GM12878 (cell line): ENCODE data around the gene DCTN5. TPM values are rescaled to one million over a fixed set of nuclear protein-coding genes. Genes with fewer than 3 reads are reported as not detected.
A peak's percentile ranks its signal among the peaks of the same experiment; 100 is the strongest.

Experiments used
- ATAC-seq: fragments of 200-7000 bp; cut with Tn5 transposase; 3 replicates; pipeline ENCODE4 v1.9.1; 2020; ENCODE audit warnings: mild to moderate bottlenecking, moderate library complexity
- BruUV-seq: library from RNA; stranded (reverse); fragments of 400-500 nt; replicated peaks from 2 replicates; lab custom pipeline; 2021; lab: Mats Ljungman, UMichigan
- CTCF ChIA-PET: fragments of 300-600 bp; sonication (Branson Sonifier 250); formaldehyde crosslinking; extraction: SDS; loops from one replicate; lab custom pipeline; 2021; ENCODE audit warnings: inconsistent platforms; lab: Yijun Ruan, JAX
- POLR2A ChIA-PET: fragments of 350-600 bp; formaldehyde crosslinking; extraction: SDS; loops from one replicate; lab custom pipeline; 2021; ENCODE audit warnings: inconsistent platforms; lab: Charles Lee
- RAD21 ChIA-PET: fragments of 300-600 bp; sonication (Branson Sonifier 250); formaldehyde crosslinking; loops from one replicate; lab custom pipeline; 2023; ENCODE audit warnings: antibody characterized with exemption; ENCODE audit not compliant: unreplicated experiment; lab: Charles Lee
- SMC1A ChIA-PET: fragments of 300-600 bp; sonication (Branson Sonifier 250); formaldehyde crosslinking; loops from one replicate; lab custom pipeline; 2023; ENCODE audit not compliant: unreplicated experiment, uncharacterized antibody; lab: Charles Lee
- DNase-seq: peaks from one replicate; pipeline ENCODE4 v3.0.0-alpha.2; 2011; ENCODE audit warnings: low read depth, low spot score
- FAIRE-seq: peaks from 3 replicates; lab custom pipeline; 2011; peaks lifted over from hg19 to GRCh38; lab: Jason Lieb, UNC
- H2AFZ ChIP-seq: 2 replicates; pipeline ENCODE4 v1.6.0; 2011; ENCODE audit warnings: low read depth, low read length, control low read depth; ENCODE audit not compliant: control insufficient read depth
- H3K27ac ChIP-seq: 2 replicates; pipeline ENCODE4 v1.5.1; 2011; ENCODE audit warnings: control low read depth; ENCODE audit not compliant: control insufficient read depth, insufficient read depth
- H3K27me3 ChIP-seq, 2 experiments: replicated peaks in 1 of 2; 2 replicates each; pipeline versions ENCODE4 v1.6.0 to v1.6.1; 2011; ENCODE audit warnings: low read length in 1 of 2; ENCODE audit not compliant: control insufficient read depth in 2 of 2, insufficient read depth in 2 of 2
- H3K36me3 ChIP-seq, 2 experiments: 2 replicates each; pipeline ENCODE4 v1.5.1; 2011; ENCODE audit warnings: low read length in 1 of 2; ENCODE audit not compliant: control insufficient read depth in 2 of 2, insufficient read depth in 2 of 2
- H3K4me1 ChIP-seq: 2 replicates; pipeline ENCODE4 v1.6.1; 2011; ENCODE audit warnings: mild to moderate bottlenecking, low read length, moderate library complexity, mixed read lengths; ENCODE audit not compliant: control insufficient read depth, insufficient read depth
- H3K4me2 ChIP-seq: 2 replicates; pipeline ENCODE4 v1.6.0; 2011; ENCODE audit warnings: control low read depth; ENCODE audit not compliant: control insufficient read depth, insufficient read depth
- H3K4me3 ChIP-seq: fragments of 200-600 bp; sonication (generic); 2 replicates; pipeline ENCODE4 v1.5.1; 2016
- H3K79me2 ChIP-seq: 2 replicates; pipeline ENCODE4 v1.6.0; 2011; ENCODE audit warnings: low read length; ENCODE audit not compliant: control insufficient read depth, insufficient read depth
- H3K9ac ChIP-seq: 2 replicates; pipeline ENCODE4 v1.8.0; 2011; ENCODE audit warnings: low read length, control low read depth, mixed read lengths; ENCODE audit not compliant: control insufficient read depth, insufficient read depth
- H3K9me3 ChIP-seq: replicated peaks from 3 replicates; pipeline ENCODE4 v1.5.1; 2011; ENCODE audit warnings: mild to moderate bottlenecking, low read length; ENCODE audit not compliant: control insufficient read depth, insufficient read depth
- H4K20me1 ChIP-seq: 2 replicates; pipeline ENCODE4 v1.6.0; 2011; ENCODE audit not compliant: control insufficient read depth, insufficient read depth
- CTCF ChIP-seq, 3 experiments: IDR thresholded peaks in 2 of 3; conservative IDR thresholded peaks in 1 of 3; 2 replicates each; pipeline ENCODE4 v1.5.1; 2011; ENCODE audit warnings: low read depth in 3 of 3, low read length in 3 of 3, mild to moderate bottlenecking in 3 of 3, control low read depth in 2 of 3, moderate library complexity in 2 of 3, inconsistent platforms in 1 of 3, mixed read lengths in 1 of 3; ENCODE audit not compliant: control insufficient read depth in 2 of 3, insufficient read depth in 1 of 3; ENCODE audit errors: extremely low read depth in 1 of 3
- KLF5 ChIP-seq: fragments of 450-650 bp; IDR thresholded peaks from 2 replicates; pipeline ENCODE4 v1.6.1; 2014; ENCODE audit warnings: mild to moderate bottlenecking; ENCODE audit not compliant: partially characterized antibody
- WGBS: methylation state at CpG from one replicate; pipeline ENCODE4 v1.1.6; 2016; ENCODE audit warnings: low lambda C conversion rate; ENCODE audit not compliant: insufficient replicate concordance, insufficient coverage; ENCODE audit errors: missing lambda C conversion rate; 5-methylcytosine and 5-hydroxymethylcytosine counted together
- in situ Hi-C: fragments of 300-500 bp; cut with MboI; formaldehyde crosslinking; loops from 9 replicates; pipeline ENCODE4 v1.14.3; 2018; ENCODE audit warnings: mixed read lengths
- intact Hi-C: fragments of 100-400 bp; cut with micrococcal nuclease; formaldehyde crosslinking; loops from one replicate; pipeline ENCODE4 v1.14.2; 2022; ENCODE audit not compliant: unreplicated experiment
- polyA plus RNA-seq, 11 experiments: library from polyadenylated mRNA; depleted of rRNA in 4 of 11; unstranded in 6 of 11; stranded (reverse) in 5 of 11; fragments of >200 nt; fragmentation: Nextera tagmentation in 4 of 11; fragmentation: Illumina TruSeq in 1 of 11; extraction: Ambion mirVana in 4 of 11; extraction: Trizol in 1 of 11; gene quantifications; 1 replicate in 1 of 11; 2 replicates in 10 of 11; pipeline versions ENCODE4 v1.2.1 to v1.2.3, GENCODE V29; 2011 to 2016; ENCODE audit warnings: inconsistent platforms in 2 of 11, missing spikeins in 2 of 11, low read depth in 1 of 11
- total RNA-seq, 4 experiments: library from RNA; depleted of rRNA in 3 of 4; stranded (reverse); fragments of >200 nt in 3 of 4; fragmentation: Illumina TruSeq in 1 of 4; extraction: Trizol in 1 of 4; gene quantifications; 2 replicates each; pipeline versions ENCODE4 v1.2.1 to v1.2.3, GENCODE V29; 2013 to 2021

The DCTN5 gene
- total and polyA plus RNA-seq, 10 of the 15 experiments (the other 5 are each of a cell fraction or from before 2014, with no cell fraction given), result 49.1 to 153 (median 81.4) TPM

DNA sequence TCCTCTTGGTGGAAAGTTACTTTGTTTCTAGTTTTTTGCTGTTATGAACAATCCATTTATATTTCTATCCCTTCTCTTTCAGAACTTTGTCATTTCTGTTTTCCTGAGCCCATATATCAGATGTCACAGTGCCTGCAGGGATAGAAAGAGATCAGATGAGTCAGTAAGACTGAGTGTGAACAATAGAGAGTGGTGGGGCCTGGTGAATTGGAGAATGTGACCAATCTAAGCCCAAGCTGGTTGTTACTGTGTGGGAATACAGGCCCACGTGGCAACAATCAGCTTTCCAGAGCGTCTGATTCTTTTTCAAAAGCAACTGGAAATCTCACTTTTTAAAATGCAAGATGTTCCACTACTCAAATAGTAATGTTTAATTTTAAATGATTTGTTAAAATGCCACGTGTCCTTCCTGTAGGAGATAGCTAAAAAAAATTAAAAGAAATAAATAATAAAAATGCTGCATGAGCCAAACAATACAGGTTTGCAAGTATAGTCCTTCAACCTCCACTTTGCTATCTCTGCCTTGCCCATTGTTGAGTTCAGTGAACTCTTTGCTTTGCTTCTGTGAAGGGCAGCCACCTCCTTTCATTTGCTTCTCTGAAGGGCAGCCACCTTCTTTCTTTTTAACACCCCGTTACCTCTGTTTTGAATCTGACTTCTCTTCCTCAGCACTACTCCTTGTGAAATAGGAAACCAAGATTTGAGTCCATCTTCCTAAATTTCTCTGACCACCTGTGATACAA is 9.6 kb downstream of the DCTN5 start:
- no peak for FAIRE-seq
- POLR2A ChIA-PET, result interaction anchor here (0.8 to 1.0 kb wide), 2 partner anchors 8 to 19 kb away, joined by 3 read pairs; no protein-coding TSS in a partner anchor
- H2AFZ ChIP-seq, result no peak overlapping the region
- BruUV-seq, result TSS peak; percentile 1
- peak; percentile 72 for ATAC-seq
- peaks cover 17% of the 10 kb centered on the region; the same call in 1 of the 2 replicates for H3K4me1 ChIP-seq
- TF ChIP-seq CTCF (IDR thresholded peaks at IDR 0.05 in 2 of 3, conservative IDR thresholded peaks at IDR 0.05 in 1 of 3; ENCODE audit: control insufficient read depth in 2 of 3, extremely low read depth in 1 of 3, insufficient read depth in 1 of 3, low read depth in 3 of 3, low read length in 3 of 3), result no peak
- no peak for TF ChIP-seq KLF5
- no peaks in the 10 kb centered on the region for H3K9me3 ChIP-seq
- SMC1A ChIA-PET, result interaction anchor here (0.6 to 1.2 kb wide), 3 partner anchors 8 to 147 kb away, joined by 3 to 6 read pairs (median 3); no protein-coding TSS in a partner anchor
- H3K79me2 ChIP-seq, result peaks cover 50% of the 10 kb centered on the region
- H3K4me2 ChIP-seq, result peak overlapping the region; percentile 78
- peaks cover 0 to 15% of the 10 kb centered on the region in 2 experiments; a peak in 3 of 4 replicates for H3K36me3 ChIP-seq
- peak overlapping the region; percentile 81 for H3K27ac ChIP-seq
- RAD21 ChIA-PET, result interaction anchor here (0.7 to 2.4 kb wide), 4 partner anchors 10 to 28 kb away, joined by 3 to 6 read pairs (median 4); partner anchors contain the start of genes PALB2 and PLK1
- H4K20me1 ChIP-seq, result no peaks in the 10 kb centered on the region
- peak overlapping the region; percentile 40; the same call in 1 of the 2 replicates for H3K4me3 ChIP-seq
- in situ Hi-C loops (no loop called here), intact Hi-C loops (no loop called here)
- DNase-seq, result no peak
- H3K9ac ChIP-seq, result peak overlapping the region; percentile 35; the same call in 1 of the 2 replicates
- CTCF ChIA-PET, result interaction anchor here (1.0 to 2.2 kb wide), 5 partner anchors 12 to 854 kb away, joined by 3 to 5 read pairs (median 3); no protein-coding TSS in a partner anchor
- no peaks in the 10 kb centered on the region for H3K27me3 ChIP-seq
- 71% methylated on average over 4 of the region's 4 CpGs for WGBS
